HuH-7 (cell line): ENCODE results near the gene AGPAT2.
"Not testable (repeated sequence)": the region's sequence is repeated elsewhere in the genome, so short reads cannot be mapped to it uniquely, and the experiment has no call there.

Experiments used
- DNase-seq: peaks from one replicate; pipeline ENCODE4 v3.0.0; 2011; ENCODE audit warnings: low spot score

The AGPAT2 gene

GRCh38 chr9:136645352-136645902 lies 41.8 kb downstream of the AGPAT2 start:
- no peak for DNase-seq

GRCh38 chr9:136644593-136645351 lies 42.5 kb downstream of the AGPAT2 start:
- DNase-seq: no peak

GRCh38 chr9:136644343-136644592 lies 43.0 kb downstream of the AGPAT2 start:
- DNase-seq: no peak

- no peak for DNase-seq
These were observed 43.5 kb downstream of the AGPAT2 start for GRCh38 chr9:136643596-136644342.

- no peak for DNase-seq
These were observed 44.8 kb downstream of the AGPAT2 start for GRCh38 chr9:136642439-136642921.

GRCh38 chr9:136640171-136641111 lies 46.8 kb downstream of the AGPAT2 start:
- DNase-seq: no peak

- no peak for DNase-seq
These were observed 52.4 kb downstream of the AGPAT2 start for GRCh38 chr9:136634904-136635303.

- not testable (repeated sequence) for DNase-seq
These were observed 54.7 kb downstream of the AGPAT2 start for GRCh38 chr9:136632491-136633106.

- DNase-seq: not testable (repeated sequence)
These were observed 55.2 kb downstream of the AGPAT2 start for GRCh38 chr9:136632072-136632471.

- DNase-seq: peak; percentile 93
These were observed 55.9 kb downstream of the AGPAT2 start for GRCh38 chr9:136631038-136632000.

GRCh38 chr9:136630662-136630992 lies 56.6 kb downstream of the AGPAT2 start:
- DNase-seq: no peak

- DNase-seq: peak; percentile 87
These were observed 57.2 kb downstream of the AGPAT2 start for GRCh38 chr9:136629879-136630661.

GRCh38 chr9:136629001-136629878 lies 58.0 kb downstream of the AGPAT2 start:
- DNase-seq: no peak

- no peak for DNase-seq
These were observed 59.0 kb downstream of the AGPAT2 start for GRCh38 chr9:136628268-136628667.

GRCh38 chr9:136627703-136628102 lies 59.6 kb downstream of the AGPAT2 start:
- no peak for DNase-seq

- DNase-seq: peak; percentile 98
These were observed 60.3 kb downstream of the AGPAT2 start for GRCh38 chr9:136626740-136627642.

GRCh38 chr9:136626066-136626725 lies 61.1 kb downstream of the AGPAT2 start:
- DNase-seq: no peak
